Endometrial microvascular endothelial cells (primary cell): ENCODE measurements around the gene NRXN2. TPM values are rescaled to one million over a fixed set of nuclear protein-coding genes. Genes with fewer than 3 reads are reported as not detected.

Experiments
- in situ Hi-C: cut with HindIII; loops from 2 replicates; pipeline ENCODE4 v1.10.0; 2017; ENCODE audit warnings: low sequenced_read_pairs, low pct_unique_long_range_greater_than_20kb; ENCODE audit errors: inconsistent ontology term
- total RNA-seq: library from RNA; depleted of rRNA; stranded (reverse); fragments of >200 nt; gene quantifications from one replicate; pipeline ENCODE4 v1.2.3, GENCODE V29; 2015; ENCODE audit errors: inconsistent ontology term

The NRXN2 gene
- total RNA-seq, 1 donor from 2014 or later, result not detected

GRCh38 chr11:64626637-64627036, 96.4 kb downstream of the NRXN2 start:
- in situ Hi-C loops, result no loop called here

GRCh38 chr11:64624883-64625481, 98.0 kb downstream of the NRXN2 start:
- in situ Hi-C loops, result no loop called here

- in situ Hi-C loops, result no loop called here
Observed at GRCh38 chr11:64622681-64623080, 100.3 kb downstream of the NRXN2 start.

DNA sequence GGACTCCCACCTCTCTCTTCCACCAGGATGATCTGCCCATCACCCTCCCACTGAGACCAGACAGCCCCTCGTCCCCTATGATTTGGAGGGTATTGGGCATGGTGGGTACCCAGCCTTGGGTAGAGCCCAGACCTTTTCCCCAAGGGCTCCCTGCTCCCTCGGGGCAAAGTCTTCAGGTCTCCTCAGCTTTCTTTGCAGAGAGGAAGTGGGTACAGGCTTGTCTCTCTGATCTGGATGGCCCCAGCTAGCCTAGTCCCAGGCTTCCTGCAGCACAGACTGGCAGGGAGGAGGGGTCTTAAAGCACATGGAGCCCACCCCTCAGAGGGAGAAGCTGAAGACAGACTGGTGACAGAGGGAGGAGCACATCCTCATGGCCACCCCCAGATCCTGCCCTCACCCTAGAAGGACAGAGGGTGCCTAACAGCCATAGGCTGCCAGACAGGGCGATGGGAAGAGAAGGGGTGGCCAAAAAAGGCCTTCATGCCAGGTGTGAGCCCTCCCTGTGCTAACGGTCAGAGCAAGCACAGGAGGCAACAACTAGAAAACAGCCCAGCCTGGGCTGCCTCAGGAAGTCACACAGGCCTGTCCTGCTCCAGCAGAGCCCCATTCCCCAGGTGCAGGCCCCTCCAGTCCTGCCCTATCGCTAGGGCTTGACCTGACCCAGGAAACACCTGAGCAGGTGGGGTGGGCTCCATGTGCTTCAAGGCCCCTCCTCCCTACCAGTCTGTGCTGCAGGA, 101.5 kb downstream of the NRXN2 start:
- in situ Hi-C loops, result no loop called here

GRCh38 chr11:64620381-64620971, 102.5 kb downstream of the NRXN2 start:
- in situ Hi-C loops, result no loop called here

DNA sequence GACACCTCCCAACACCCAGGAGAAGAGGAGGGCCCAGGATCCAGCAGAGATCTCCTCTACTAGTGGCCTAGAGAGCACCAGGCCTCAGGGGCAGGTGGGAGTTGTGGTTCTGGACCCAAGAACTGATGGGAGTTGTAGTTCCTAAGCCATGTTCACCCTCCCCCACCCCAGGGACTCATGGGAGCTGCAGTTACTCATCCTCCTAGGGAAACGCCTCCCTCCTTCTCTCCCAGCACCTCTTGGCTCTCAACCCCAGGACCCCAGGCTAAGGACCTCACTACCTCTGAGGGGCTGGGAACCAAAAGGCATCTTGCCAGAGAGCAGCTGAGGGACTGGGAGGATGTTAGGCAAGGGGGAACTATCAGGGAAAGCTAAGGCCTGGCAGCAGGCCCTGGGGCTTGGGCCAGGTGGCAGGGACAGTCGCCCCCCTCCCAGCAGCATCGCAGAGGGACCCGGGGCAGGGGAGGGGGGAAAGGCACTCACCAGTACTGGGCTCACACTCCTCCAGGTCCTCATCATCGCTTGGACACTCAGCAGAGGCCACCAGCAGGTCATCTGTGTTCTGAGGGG, 103.1 kb downstream of the NRXN2 start:
- in situ Hi-C loops, result no loop called here

DNA sequence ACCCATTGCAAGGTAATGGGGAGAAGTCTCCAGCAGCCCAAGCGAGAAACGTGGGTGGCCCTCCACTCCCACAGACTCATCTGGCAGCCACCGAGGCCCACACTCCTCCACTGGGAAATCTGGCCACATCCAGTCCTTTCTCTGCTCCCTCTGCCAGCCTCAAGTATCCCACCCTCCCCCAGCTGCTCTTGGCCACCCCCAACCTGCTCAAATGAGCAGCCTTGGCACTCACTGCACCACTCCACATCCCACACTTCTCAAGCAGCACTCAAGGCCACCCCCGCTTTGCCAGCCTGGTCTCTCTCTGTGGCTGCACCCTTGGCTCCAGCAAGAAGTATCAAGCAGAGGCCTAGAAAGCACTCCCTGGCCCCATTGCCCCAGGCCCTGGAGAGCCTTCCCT, 103.8 kb downstream of the NRXN2 start:
- in situ Hi-C loops, result no loop called here

DNA sequence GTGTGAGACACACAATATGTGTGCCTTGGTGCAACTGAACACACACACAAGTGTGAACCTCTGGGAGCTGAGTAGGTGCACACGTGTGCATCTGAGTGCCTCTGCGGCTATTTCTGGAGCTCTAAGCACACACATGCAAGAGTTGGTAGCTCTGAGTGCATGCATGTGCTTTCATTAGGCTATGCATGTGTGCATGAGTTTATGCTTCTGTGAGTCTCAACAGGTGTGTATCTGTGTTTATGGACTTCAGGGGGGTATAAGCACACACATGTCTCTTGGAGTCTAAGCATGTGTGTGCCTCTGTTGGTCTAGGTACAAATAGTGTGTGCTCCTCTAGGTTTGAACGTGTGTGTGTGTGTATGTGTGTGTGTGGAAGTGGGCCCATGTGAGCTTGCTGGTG, 106.2 kb downstream of the NRXN2 start:
- in situ Hi-C loops, result no loop called here

DNA sequence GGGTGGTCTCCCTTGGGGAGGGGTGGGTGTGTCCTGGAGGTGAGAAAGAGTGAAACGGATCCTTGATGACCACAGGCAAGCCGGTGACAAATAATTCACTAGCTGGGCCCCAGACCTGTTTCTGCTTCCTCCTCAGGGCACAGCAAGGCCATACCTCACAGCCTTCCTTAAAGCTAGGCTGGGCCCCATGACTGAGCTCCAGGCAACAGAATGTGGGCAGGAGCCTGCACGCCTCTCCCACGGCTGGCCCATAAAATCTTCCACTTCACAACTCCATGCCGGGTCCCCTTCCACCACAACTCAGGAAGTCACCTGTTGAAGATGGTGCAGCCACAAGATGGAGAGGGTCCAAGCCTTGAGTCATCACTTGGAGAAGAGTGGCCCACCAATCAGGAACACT, 108.1 kb downstream of the NRXN2 start:
- in situ Hi-C loops, result no loop called here

GRCh38 chr11:64613648-64614047, 109.3 kb downstream of the NRXN2 start:
- in situ Hi-C loops, result no loop called here

- in situ Hi-C loops, result no loop called here
Observed at GRCh38 chr11:64611869-64612646, 110.9 kb downstream of the NRXN2 start.

DNA sequence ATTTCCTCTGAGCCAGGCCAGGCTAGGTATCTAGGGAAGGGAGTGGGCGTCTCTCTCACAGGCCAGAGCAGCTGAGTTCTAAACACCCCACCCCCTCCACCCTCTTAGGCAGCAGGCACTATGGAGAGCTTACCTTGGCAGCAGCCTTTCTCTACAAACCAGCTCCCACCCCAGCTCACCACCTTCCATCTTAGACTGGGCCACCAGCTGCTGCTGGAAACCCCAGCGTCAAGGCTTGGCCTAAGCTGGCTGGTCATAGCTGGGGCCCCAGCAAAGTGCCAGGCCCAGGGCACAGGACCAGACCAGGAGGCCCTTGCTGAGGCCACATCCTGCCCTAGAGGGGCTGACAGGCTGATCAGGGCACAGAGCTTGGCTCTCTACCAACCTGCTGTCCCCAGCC, 111.8 kb downstream of the NRXN2 start:
- in situ Hi-C loops, result no loop called here

DNA sequence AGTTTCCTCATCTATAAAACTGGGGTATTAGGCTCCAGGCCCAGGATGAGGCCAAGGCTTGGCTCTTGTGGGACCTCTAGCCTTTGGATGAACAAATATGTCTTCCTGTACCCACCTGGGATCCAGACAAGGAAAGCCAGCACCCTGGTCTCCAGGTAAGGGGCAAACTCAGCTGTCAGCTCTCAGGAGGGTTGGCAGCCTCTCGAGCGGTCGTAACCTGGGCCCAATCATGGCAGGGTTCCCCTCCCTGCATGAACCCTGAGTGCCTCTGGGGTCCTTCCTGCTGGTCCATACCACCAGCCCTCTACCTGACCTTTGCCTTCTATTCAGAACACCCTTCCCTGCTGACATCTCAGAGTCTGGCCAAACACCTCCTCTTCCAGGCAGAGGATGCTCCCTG, 112.4 kb downstream of the NRXN2 start:
- in situ Hi-C loops, result no loop called here

DNA sequence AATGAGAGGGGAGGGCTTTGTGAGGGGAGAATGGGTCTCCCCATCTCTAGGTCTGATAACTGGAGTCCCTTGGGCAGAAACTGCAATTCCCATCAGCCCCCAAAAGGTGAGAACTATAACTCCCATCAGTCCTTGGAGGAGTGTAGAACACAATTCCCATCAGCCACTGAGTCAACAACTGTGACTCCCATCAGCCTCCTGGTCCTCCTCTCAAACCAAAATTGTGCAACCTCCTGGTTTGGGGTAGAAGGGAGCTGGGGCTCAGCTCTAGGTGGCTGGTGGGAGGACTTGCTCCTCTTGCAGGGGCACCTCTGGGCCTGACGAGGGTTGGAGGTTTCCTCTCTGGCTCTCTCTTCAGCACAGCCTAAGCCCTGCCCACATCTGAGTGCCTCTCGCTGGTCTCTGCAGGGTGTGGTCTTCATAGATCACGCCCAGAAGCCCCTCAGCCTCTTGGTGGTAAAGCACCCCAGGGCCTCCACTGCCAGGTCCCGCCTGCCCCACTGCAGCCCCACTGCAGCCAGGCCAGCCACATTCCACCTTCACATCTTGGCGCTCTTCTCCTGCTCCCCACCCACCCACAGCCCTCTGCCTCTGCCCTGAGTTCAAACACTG, 113.5 kb downstream of the NRXN2 start:
- in situ Hi-C loops, result no loop called here

- in situ Hi-C loops, result no loop called here
Observed at GRCh38 chr11:64608636-64609035, 114.4 kb downstream of the NRXN2 start.

- in situ Hi-C loops, result no loop called here
Observed at GRCh38 chr11:64608046-64608445, 115.0 kb downstream of the NRXN2 start.

- in situ Hi-C loops, result no loop called here
Observed at GRCh38 chr11:64607381-64607985, 115.5 kb downstream of the NRXN2 start.

DNA sequence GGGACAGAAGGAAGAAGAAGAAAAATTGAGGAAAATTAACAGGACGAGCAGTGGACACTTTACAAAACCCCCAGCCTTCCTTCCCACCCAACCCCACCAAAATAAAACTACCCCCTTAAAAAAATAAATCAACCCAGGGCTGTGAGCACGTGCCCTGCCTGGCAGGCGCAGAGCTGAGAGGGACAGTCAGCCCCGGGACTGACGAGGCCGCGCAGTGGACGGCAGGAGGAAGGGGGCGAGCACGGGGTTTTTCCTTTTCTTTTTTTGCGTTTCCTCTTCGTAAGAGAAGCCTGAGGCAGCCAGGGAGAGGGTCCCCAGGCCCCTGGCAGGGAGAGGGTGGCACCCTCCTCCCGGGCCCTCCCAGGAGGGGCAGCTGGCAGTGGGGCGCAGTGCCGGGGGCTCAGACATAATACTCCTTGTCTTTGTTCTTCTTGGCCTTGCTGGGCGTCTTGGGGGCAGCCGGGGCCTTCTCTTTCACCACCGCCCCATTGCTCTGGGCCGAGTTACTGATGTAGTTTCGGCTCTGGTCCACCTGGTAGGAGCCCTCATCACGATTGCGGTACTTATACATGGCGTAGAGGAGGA, 116.1 kb downstream of the NRXN2 start:
- in situ Hi-C loops, result no loop called here
